SK-N-SH treated with all-trans-retinoic acid at 6 μM for 48 hours (cell line): Measurements from ENCODE around the gene RET.

Experiments used
- PPARA ChIP-seq: fragments of 250-450 bp; sonication (Bioruptor Pico); IDR thresholded peaks from 2 replicates; pipeline ENCODE4 v1.5.0; 2020; ENCODE audit warnings: mild to moderate bottlenecking, borderline replicate concordance
- RARB ChIP-seq: fragments of 250-450 bp; sonication (Bioruptor Pico); IDR thresholded peaks from 2 replicates; pipeline ENCODE4 v1.8.0; 2021; ENCODE audit warnings: mild to moderate bottlenecking, moderate library complexity
- TCF4 ChIP-seq: fragments of 250-450 bp; sonication (Bioruptor Pico); IDR thresholded peaks from 2 replicates; pipeline ENCODE4 v1.8.0; 2021; ENCODE audit warnings: mild to moderate bottlenecking, moderate library complexity, borderline replicate concordance
- TF ChIP-seq, protein P1 (sequence below): fragments of 250-450 bp; sonication (Bioruptor Pico); IDR thresholded peaks from 2 replicates; pipeline ENCODE4 v1.8.0; 2020; ENCODE audit warnings: mild to moderate bottlenecking, moderate library complexity, borderline replicate concordance

DNA sequence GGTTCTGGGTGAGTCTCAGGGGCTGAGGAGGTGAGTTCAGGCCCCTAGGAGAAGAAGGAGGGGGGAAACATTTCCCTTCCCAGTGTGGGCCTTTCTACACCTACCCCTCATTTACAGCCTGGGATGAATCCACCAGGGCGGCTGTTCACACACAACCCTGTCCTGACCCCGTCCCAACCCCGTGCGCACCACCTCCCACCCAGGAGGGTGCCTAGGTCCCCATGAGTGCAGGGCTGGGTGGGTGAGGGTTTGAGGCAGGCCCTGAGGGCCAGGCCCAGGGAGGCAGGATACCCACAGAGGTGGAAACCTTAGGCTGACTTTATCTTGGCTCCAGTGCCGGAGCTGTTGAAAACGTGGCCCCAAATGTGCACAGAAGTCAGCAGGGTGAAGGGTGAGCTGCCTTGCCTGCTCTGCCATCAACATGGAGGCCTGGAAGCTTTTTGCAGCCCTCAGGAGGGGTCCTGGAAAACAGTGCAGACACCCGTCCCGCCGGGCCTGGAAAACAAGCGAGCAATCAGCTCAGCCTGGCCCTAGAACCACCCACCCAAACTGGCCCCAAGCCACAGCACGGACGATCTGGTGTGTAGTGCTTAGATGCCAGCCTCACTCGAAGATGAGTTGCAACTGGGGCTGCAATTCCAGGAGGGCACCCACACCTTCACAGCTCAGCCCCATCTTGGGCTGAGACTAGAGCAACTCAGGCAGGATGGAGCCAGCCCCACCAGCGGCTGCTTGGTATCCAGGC, 9.3 kb upstream of the RET start:
- TF ChIP-seq, protein P1, sequence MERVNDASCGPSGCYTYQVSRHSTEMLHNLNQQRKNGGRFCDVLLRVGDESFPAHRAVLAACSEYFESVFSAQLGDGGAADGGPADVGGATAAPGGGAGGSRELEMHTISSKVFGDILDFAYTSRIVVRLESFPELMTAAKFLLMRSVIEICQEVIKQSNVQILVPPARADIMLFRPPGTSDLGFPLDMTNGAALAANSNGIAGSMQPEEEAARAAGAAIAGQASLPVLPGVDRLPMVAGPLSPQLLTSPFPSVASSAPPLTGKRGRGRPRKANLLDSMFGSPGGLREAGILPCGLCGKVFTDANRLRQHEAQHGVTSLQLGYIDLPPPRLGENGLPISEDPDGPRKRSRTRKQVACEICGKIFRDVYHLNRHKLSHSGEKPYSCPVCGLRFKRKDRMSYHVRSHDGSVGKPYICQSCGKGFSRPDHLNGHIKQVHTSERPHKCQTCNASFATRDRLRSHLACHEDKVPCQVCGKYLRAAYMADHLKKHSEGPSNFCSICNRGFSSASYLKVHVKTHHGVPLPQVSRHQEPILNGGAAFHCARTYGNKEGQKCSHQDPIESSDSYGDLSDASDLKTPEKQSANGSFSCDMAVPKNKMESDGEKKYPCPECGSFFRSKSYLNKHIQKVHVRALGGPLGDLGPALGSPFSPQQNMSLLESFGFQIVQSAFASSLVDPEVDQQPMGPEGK, result no peak
- no peak for TF ChIP-seq TCF4 (CRISPR knock-in tag)
- no peak for TF ChIP-seq RARB (CRISPR knock-in tag)
- no peak for TF ChIP-seq PPARA (CRISPR knock-in tag)
